AG09319 (cell line): ENCODE measurements around the gene AKAP13.

Experiments
- DNase-seq: peaks from one replicate; pipeline ENCODE4 v3.0.0-alpha.2; 2010; ENCODE audit warnings: low read depth; ENCODE audit errors: extremely low read depth
- TF ChIP-seq, protein P1 (sequence below): IDR thresholded peaks from 2 replicates; pipeline ENCODE4 v1.5.1; 2011; ENCODE audit warnings: low read depth, mild to moderate bottlenecking, inconsistent platforms, low read length, moderate library complexity

The AKAP13 gene

DNA sequence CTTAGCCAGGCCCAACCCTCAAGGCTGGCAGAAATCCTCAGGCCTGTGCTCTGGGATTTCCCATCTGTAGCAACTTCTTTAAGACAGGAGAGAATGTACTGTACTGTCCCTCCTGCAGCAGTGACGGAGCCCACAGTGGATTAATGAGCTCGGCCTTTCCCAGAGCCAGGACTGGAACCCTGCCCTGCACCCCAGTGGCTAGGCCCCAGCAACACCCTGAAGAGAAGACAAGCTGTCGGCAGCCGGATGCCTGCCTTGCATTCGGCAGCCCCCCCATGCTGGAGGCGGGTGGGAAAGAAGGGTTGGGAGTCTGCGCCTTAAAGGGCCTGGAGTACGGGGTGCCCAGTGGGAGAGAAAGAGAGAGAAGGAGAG, 382.3 kb downstream of the AKAP13 start:
- TF ChIP-seq, protein P1, sequence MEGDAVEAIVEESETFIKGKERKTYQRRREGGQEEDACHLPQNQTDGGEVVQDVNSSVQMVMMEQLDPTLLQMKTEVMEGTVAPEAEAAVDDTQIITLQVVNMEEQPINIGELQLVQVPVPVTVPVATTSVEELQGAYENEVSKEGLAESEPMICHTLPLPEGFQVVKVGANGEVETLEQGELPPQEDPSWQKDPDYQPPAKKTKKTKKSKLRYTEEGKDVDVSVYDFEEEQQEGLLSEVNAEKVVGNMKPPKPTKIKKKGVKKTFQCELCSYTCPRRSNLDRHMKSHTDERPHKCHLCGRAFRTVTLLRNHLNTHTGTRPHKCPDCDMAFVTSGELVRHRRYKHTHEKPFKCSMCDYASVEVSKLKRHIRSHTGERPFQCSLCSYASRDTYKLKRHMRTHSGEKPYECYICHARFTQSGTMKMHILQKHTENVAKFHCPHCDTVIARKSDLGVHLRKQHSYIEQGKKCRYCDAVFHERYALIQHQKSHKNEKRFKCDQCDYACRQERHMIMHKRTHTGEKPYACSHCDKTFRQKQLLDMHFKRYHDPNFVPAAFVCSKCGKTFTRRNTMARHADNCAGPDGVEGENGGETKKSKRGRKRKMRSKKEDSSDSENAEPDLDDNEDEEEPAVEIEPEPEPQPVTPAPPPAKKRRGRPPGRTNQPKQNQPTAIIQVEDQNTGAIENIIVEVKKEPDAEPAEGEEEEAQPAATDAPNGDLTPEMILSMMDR: no peak
- DNase-seq: no peak

DNA sequence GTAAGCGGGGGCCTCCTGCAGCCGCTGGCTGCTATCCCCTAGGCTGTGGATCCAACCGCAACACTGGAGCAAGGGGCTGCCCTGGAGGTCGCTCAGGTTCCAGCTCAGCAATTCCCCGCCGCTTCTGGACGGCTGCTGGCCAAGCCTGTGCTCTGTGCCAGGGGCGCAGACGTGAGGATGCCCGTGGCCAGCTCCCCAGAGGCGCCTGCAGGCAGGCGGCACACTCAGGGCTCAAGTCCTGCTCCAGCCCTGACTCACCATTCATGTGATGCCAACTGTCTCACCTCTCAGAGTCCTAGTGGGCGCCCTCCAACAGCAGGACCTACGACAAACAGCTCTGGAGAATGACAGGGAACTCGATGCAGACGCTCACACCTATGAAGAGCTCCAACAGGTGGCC, 382.8 kb downstream of the AKAP13 start:
- DNase-seq: no peak
- TF ChIP-seq, protein P1: no peak

- TF ChIP-seq, protein P1: no peak
- no peak for DNase-seq
Observed at GRCh38 chr15:85763673-85764633, 383.6 kb downstream of the AKAP13 start.

DNA sequence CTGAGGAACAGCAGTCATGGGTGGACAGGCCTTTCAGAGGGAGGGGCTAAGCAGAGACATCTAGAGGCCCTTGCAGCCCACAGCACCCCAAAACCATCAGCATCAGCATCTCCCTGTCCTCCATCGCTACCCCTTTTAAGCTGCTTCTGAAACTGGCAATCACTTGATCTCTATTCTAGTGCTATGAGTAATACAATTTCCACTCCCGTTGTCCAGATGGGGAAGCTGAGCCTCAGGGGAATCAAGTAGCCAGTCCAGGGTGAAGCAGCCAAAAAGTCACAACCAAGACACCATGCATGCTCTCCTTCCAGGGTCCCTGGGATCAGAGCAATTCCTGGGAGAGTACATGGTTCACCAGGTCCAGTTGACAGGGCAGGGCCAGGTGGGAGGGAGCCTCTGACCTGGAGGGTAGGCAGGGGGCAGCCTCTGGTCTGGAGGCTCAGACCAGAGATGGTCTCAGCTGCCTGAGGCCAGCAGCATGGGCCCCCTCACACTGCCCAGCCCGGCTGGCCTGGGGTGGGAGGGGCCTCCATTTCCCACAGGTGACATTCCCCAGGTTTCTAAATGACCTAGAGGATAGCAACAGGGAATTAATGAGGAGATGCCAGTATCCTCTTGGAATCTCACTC, 384.4 kb downstream of the AKAP13 start:
- TF ChIP-seq, protein P1: no peak
- DNase-seq: no peak

- DNase-seq: no peak
- TF ChIP-seq, protein P1: no peak
Observed at GRCh38 chr15:85766001-85766831, 385.8 kb downstream of the AKAP13 start.

- DNase-seq: no peak
- TF ChIP-seq, protein P1: no peak
Observed at GRCh38 chr15:85767785-85768529, 387.6 kb downstream of the AKAP13 start.
